NCI-H69 (cell line): ENCODE measurements around the gene GRPR.
"Not testable (repeated sequence)": the region's sequence is repeated elsewhere in the genome, so short reads cannot be mapped to it uniquely, and the experiment has no call there.

Experiments used
- DNase-seq: peaks from one replicate; lab custom pipeline; 2025; lab: John Stamatoyannopoulos, UW

Gene GRPR

DNA sequence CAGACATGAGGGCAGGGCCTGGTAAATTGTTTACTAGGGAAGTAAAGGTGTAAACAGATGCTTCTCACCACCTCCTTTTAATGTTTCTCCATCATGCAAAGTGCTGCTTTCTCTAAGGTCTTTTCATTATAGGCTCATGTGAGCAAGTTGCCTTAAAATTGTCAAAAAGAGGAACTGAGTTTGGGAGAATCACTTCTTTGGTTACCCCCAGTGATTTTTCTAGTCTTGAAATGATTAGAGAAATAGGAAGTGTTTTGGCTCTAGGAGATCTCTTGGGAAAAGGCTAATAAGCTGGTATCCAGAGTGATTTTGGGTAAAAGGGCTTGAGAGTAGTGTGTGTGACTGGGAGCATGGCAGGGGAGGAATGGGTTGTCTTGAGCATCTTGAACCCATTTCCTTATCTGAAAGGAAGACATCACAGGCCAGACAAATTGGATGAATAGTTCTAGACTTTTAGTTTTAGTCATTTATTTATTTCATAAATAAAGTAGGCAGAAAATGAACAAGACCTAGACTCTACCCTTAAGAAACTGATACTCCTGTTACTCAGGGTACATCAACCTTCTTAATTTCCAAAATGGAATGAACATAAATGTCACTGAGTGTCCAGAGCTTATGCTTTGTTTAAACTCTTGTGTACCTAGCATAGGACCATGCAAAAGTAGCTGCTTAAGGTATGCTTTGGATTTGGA, 14.2 kb downstream of the GRPR start:
- no peak for DNase-seq

DNA sequence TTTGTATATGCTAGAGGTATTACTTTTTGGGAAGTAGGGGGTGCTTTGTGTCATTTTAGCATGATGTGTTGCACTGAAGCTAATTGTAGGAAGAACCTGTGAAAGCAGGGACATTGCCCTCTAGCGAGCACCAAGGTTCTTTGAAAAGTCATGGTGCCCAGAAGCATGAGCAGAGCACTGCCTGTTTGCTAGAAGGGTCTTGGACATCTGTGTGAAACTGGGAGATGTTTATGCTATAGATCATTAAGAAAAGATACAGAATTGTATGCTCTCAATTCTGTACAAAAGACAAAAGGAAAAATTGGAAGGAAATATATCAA, 14.7 kb downstream of the GRPR start:
- DNase-seq: no peak

DNA sequence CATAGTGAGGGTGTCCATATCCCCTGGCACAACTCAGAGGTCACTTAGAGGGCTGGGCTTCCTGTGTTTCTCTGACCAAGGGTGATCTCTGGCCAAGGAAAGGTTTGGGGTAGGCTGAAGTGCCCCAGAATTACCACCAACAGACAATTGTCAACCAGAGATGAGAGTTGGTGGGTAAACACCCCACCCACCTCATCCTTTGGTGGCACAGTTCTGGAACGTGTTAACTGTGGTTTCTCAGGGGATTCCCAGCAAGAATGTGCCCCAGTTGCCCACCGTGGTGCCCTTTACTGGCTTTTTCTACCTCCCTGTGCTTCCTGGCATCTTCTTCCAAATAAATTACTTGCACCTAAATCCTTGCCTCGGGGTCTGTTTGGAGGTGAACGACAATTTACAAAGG, 17.1 kb downstream of the GRPR start:
- DNase-seq: no peak

DNA sequence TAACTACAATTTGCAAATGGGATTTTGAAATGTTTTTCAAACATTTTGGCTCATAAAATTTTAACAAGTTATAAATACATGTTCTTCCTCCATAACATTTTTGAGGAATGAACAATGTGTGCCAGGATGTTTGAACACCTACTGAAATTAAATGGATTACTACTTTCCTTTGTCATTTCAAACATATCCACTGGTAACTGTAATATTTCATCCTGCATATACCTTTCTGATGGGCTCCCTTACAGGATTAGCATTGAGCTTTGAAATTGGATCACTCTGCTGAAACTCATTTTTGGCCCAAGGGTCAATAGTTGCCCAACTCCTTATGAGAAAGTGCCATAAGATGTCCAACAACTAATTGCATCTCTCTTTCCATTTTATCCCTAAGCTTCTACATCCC, 17.6 kb downstream of the GRPR start:
- no peak for DNase-seq

DNA sequence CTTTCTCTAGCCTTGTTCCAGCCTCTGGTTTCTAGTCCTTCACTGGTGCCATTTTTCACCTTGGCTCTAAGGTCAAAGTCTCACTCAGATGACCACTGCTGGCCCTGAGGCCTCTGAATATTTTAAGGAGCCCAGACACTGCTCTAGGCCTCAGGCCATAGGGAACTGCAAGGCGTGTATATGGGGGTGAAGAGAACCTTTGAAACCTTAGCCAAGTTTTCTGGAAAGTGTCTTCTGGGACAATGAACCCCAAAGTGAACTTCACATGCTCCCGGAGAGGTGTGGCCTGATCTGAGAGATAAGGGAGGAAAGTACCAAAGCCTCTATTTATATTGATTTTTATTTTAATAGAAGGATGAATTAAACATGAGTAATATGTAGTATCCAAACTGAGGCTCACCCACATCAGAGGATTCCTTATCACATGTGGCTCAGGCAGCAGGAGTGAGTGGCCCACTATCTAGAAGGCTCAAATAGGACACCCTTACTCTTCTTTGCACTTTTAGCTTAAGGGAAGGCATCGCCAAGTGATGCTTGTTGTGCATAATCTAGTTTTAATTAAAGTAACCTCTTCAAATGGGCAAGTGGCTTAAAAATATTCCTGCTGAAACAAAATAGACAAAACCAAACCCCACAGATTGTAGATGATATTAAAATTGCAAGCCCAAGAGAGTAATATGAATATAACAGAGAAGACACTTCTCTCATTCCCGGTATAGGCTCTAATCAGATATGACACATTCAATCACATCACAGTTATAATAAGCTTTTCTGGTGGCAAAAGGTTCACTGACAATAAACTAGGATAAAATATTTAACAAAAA, 18.3 kb downstream of the GRPR start:
- DNase-seq: no peak

DNA sequence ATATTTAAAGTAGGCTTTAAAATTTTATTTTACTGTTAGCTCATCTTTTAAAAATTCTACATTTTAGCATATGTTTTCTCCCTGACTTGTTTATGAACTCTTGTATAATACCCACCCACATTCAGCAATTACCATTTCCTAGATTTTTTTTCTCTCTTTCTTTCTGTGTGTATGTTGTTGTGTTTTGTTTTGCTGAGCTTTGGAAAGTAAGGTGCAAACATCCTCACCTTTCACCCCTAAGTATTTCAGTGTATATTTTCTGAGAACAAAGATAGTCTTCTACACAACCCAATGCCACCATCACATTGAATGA, 18.8 kb downstream of the GRPR start:
- DNase-seq: no peak

DNA sequence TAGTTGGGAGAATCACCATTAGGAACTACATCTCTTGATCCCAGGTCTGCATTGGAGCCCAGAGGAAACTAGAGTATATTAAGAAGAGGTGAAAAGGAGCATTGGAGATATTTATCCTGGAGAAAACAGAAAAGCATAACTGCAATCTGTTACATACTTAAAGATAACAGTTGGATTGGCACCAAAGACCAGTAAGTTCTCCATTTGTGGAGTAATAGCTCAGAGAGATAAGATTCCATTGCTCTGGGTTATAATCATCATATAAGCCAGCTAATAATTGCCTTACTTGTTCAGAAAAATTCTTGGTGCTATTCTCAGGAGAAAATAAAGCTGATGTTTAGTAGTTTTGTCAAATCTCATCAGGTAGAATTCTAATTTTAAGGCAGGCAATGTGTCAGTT, 20.6 kb downstream of the GRPR start:
- DNase-seq: no peak

DNA sequence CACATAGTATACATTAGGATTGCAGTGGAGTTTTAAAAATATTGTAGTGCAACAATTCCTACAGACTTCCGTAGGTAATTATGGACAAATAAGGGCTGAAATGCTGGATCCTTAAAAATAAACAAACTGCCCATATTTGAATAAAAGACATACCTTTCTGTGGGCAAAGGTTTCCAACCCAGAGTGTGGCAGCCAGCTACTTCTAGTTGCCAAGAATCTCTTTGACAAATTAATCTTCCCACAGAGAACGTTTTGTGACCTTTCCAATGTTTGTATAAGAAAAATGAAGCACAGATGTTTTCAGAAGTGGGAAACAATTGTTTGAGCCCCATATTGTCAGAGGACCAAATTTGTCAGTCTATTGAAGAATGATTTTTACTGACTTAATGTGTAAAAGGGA, 21.1 kb downstream of the GRPR start:
- DNase-seq: peak; percentile 16

DNA sequence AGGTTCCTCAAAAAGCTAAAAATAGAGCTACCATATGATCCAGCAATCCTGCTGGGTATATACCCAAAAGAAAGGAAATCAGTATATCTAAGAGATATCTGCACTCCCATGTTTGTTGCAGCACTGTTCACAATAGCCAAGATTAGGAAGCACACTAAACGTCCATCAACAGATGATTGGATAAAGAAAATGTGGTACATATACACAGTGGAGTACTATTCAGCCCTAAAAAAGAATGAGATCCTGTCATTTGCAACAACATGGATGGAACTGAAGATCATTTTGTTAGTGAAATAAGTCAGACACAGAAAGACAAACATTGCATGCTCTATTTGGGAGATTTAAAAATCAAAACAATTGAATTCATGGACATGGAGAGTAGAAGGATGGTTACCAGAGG, 21.7 kb downstream of the GRPR start:
- DNase-seq: not testable (repeated sequence)

DNA sequence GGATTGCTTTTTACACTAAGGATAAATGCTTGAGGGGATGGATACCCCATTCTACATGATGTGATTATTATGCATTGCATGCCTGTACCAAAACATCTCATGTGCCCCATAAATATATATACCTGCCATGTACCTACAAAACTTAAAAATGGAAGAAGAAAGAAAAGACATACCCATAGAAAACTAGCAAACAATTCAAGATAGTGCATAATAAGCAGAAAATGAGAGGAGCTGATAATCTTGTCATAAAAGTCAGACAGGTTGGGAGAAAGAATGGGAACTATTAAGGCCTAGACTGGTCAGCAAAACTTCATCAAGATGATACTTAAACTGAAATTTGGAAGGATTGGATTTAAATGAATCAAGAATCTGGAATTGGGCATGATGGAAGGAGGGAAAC, 22.3 kb downstream of the GRPR start:
- DNase-seq: no peak

DNA sequence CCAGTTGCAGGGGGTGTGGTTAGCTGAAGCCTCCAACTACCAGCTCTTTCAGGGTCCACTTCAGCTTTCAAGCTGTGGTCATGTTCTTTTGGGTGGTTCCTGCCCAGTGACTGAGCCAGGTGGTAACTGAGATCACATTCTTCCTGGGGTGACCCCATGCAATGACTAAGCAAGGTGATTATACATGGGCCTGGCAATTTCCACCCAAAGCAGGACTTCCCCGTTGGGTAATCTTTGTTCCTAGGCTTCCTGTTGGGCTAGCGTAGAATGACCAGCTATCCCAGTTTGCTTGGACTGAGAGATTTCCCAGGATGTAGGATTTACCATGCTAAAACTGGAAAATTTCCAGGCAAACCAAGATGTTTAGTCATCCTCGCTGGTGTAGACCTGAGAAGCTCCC, 25.5 kb downstream of the GRPR start:
- DNase-seq: no peak

DNA sequence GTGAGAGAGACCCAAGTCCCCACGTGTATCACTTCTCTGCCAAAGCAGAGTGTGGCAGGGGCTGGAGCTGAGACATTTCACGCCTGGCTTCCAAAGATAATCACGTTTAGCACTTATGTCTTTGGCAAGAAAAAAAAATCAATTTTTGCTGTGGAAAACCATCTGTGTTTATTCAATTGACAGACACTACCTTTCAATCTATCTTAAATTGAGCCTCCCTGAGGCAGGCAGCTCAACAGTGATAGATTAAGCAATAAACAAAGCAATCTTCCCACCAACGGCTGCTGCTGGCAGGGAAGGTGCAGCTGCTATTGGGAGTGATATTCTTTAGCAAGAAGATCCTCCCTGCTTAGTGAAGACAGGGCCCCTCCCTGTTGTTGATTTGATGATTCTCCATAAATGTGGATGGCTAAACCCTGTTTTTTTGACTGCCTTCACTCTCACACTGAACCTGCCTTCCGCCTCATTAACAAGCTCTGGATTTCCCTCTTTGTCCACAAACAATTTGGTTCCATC, 32.3 kb downstream of the GRPR start:
- DNase-seq: no peak

DNA sequence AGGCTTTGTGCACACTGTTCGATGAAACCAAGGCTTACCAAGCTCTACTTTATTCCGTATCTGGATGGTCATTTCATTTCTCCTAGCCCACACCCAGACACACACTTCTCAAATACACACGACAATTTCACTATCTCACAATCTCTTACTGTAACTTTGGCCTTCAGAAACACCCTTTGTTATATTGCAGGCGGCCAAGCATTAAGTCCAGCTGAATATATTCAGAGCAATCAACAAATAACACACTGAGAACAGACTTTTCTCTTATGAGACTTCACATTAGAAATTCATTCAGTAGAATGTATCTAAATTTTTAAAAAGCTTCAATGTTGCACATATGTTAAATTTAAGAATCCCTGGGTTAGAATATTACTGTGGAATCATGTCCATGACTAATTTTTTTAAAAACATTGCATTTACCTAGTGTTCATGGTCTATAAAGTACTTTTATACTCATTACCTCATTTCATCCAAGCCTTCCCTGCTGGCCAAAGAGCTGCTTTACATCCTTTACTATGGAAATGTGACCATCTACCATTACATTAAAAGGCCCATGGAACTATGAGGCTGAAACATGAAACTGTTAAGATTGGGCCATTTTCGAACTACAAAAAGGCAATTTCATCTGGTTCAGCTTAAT, 33.4 kb downstream of the GRPR start:
- no peak for DNase-seq

DNA sequence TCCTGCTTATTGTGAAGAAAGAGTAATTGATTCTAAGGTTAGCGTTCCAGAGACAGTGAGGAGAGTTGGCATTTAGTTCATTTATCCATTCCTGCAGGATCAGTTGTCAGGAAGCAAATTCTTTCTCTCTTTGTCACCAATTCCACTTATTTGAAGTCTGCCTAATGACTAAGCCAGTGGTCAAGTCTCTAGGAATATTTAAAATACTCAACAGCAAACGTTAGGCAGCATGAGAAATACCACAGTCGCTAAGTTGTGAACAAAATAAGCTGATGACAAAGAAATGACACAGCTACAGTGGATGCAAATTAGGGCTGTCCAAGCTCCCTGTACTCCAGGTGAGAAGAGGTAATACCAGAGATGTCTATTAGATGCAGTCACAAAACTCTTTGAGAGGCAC, 37.4 kb downstream of the GRPR start:
- DNase-seq: no peak

DNA sequence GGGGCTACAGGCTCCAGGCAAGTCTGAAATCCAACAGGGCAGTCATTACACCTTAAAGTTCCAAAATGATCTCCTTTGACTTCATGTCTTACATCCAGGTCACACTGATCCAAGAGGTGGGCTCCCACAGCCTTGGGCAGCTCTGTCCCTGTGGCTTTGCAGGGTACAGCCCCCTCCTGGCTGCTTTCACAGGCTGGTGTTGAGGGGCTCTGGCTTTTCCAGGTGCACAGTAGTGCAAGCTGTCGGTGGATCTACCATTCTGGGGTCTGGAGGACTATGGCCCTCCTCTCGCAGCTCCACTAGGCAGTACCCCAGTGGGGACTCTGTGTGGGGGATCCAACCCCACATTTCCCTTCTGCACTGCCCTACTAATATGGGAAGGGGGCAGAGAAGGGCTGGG, 37.8 kb downstream of the GRPR start:
- not testable (repeated sequence) for DNase-seq

DNA sequence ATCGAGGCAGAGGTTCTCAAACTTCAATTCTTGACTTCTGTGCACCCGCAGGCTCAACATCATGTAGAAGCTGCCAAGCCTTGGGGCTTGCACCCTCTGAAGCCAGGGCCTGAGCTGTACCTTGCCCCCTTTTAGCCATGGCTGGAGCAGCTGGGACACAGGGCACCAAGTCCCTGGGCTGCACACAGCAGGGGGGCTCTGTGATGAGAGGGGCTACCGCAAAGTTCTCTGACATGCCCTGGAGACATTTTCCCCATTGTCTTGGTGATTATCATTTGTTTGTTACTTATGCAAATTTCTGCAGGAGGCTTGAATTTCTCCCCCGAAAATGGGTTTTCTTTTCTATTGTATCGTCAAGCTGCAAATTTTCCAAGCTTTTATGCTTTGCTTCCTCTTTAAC, 39.0 kb downstream of the GRPR start:
- DNase-seq: no peak

DNA sequence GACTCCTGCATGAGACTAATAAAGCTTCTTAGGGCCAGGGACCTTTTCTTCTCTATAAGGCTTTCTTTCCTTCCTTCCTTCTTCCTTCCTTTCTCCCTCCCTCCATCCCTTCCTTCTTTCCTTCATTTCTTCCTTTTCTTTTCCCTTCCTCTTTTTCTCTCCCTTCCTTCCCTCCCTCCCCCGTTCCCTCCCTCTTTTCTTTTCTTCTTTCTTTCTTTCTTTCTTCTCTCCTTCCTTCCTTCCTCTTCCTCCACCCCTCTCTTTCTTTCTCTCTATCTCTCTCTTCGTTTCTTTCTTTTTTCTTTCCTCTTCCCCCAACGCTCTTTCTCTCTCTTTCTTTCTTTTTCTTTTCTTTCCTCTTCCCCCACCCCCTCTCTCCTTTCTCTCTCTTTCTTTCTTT, 41.4 kb downstream of the GRPR start:
- DNase-seq: no peak

DNA sequence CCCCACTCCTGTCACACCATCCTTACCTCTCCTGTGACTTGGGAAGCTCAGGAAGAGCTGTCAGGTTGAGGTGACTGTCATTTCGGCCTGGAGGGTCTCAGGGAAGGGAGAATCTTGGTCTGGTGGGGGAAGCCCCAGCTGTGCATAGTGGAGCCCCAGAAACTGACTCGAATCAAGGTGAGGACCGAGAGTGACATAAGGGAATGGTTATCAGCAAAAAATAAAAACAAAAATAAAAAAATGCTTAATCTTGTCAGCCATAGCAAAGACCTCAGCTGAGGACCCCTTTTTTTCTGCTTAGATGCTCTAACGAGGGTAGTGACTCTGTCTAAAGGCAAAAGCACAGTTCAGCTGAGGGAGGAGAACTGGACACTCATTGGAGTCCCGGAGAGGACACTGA, 43.8 kb downstream of the GRPR start, which contains the start of gene MAGEB17:
MAGEB17 (plus strand) TSS at position 301 of the 400 bp plus-strand sequence. CDS start 2,902 bp downstream, outside the sequence.
- DNase-seq: no peak

DNA sequence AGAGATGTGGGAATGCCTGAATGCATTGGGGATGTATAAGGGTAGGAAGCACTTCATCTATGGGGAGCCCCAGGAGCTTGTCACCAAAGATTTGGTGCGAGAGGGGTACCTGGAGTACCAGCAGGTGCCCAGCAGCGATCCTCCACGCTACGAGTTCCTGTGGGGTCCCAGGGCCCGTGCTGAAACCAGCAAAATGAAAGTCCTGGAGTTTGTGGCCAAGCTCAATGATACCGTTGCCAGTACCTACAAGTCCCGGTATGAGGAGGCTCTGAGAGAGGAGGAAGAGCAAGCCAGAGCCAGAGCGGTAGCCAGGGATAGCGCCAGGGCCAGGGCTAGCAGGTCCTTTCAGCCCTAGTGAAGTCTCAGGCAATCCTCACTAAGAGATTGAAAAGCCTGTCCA, 47.7 kb downstream of the GRPR start:
- DNase-seq: no peak

DNA sequence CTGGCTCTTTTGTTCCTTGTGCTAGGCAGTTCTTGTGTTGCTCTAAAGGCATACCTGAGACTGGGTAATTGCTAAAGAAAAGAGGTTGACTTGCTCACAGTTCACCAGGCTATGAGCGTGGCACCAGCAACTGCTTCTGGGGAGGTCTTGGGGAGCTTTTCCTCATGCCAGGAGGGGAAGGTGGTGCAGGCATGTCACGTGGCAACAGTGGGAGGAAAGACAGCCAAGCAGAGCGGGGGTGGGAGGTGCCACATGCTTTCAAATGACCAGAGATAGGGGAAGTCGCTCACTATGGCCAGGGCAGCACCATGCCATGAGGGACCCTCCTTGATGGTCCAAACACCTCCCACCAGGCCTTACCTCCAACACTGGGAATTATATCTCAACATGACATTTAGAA, 48.6 kb downstream of the GRPR start:
- no peak for DNase-seq

DNA sequence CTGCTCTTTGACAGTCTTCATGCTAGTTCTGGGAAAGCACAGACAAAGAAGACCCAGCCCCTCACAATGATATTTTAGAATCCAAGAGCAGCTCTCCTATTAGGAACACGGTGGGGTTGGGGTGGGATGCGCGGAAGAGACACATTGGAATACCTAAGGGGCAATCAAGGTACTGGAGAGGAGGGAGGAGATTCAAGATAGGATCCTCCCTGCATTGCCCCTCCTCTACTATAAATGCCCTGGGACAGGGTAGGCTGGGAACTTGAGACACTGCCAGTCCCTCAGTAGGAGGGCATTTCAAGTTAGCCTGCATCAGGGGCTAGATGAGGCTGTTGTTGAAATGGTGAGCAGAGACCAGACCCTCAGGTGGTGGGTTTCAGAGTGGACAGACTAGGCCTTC, 49.0 kb downstream of the GRPR start:
- no peak for DNase-seq

DNA sequence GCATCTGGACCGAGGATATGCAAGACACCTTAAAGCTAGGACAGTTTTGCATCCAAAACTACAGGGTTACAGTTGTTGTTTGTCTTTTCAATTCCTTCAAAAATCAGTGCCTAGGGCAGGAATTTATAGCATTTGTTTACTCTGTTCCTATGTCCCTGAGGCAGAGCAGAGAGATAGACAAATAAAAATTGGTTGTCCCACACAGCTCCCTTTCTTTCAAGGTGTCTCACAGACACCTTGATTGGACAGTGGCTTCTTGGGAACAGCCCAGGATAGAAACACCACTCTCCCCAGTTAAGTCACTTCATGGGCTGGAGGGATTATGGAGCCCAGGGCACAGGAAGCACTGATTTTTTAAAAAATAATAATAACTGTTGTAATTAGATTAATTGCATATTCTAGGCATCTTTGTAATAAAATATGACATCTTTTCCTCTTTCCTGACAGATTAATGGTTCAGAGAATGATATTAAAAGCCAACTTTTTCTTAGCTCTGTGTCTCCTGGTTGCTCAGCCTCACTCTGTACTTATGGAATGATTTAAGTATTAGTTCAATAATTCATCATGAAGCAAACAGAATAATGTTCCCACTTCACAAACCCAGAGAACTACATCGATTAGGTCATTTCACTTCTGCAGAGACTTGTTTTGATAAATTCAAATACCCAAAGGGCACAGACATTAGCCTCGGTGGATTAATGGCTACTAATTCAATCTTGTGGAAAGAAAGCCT, 52.1 kb downstream of the GRPR start:
- DNase-seq: no peak

DNA sequence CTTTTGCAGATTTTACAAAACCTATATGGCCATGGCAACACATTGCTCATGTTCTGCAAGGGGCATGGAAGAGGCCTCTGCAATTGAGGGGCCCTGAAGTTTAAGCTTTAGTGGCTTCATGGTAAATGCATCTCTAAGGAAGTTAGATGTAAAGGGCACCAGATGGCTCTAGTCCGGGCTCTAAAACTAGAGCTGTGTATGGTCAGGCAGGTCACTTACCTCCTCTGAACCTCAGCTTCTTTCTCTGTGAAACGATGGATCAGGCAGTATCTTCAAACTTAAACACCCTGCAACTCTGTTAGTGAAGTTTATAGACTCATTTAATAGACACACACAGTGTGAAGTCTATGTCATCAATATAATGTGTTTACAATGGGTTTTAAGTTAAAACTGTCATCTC, 53.9 kb downstream of the GRPR start:
- DNase-seq: no peak
